HCT116 (cell line): ENCODE measurements around the gene NUAK2. TPM values are rescaled to one million over a fixed set of nuclear protein-coding genes. Genes with fewer than 3 reads are reported as not detected.
A peak's percentile ranks its signal among the peaks of the same experiment; 100 is the strongest.

Source experiments
- ATAC-seq: fragments of 200-7000 bp; cut with Tn5 transposase; 2 replicates; pipeline ENCODE4 v1.9.1; 2020; ENCODE audit warnings: mild to moderate bottlenecking, moderate library complexity
- BruUV-seq: library from RNA; stranded (reverse); fragments of 400-500 nt; replicated peaks from 2 replicates; lab custom pipeline; 2021; lab: Mats Ljungman, UMichigan
- CTCF ChIA-PET: fragments of 300-600 bp; sonication (Branson Sonifier 250); formaldehyde crosslinking; loops from one replicate; lab custom pipeline; 2021; ENCODE audit warnings: antibody characterized with exemption; lab: Charles Lee
- POLR2A ChIA-PET: fragments of 300-600, 350-600 bp; sonication (Branson Sonifier 250); formaldehyde crosslinking; loops from one replicate; lab custom pipeline; 2021; ENCODE audit warnings: antibody characterized with exemption; lab: Charles Lee
- RAD21 ChIA-PET, 2 experiments: fragments of 300-600 bp; sonication (Branson Sonifier 250); formaldehyde crosslinking; loops; one replicate each; lab custom pipeline; 2023; ENCODE audit warnings: low total read pairs in 2 of 2; ENCODE audit not compliant: uncharacterized antibody in 2 of 2, unreplicated experiment in 2 of 2, low non-redundant PET in 1 of 2; lab: Charles Lee
- DNase-seq: peaks from one replicate; pipeline ENCODE4 v3.0.0-alpha.2; 2010; ENCODE audit warnings: low read depth, low spot score
- H2AFZ ChIP-seq: fragments of 200-600 bp; shearing (Covaris generic), sonication (generic); 2 replicates; pipeline ENCODE4 v1.6.1; 2017; ENCODE audit warnings: low read depth, mixed run types, mixed read lengths, antibody characterized with exemption, low read length; ENCODE audit not compliant: poor library complexity, severe bottlenecking
- H3K27ac ChIP-seq: 2 replicates; pipeline ENCODE4 v1.5.1; 2012; ENCODE audit warnings: low read depth, low read length
- H3K27me3 ChIP-seq: fragments of 200-600 bp; sonication (generic); 2 replicates; pipeline ENCODE4 v1.6.1; 2016; ENCODE audit warnings: mixed run types, low read length, mixed read lengths; ENCODE audit not compliant: insufficient read depth
- H3K36me3 ChIP-seq, 2 experiments: fragments of 200-500 bp in 1 of 2; fragments of 200-600 bp in 1 of 2; sonication (Bioruptor generic) in 1 of 2; sonication (generic) in 1 of 2; 2 replicates each; pipeline versions ENCODE4 v1.5.1 to v1.6.1; 2014 to 2016; ENCODE audit warnings: low read length in 2 of 2, inconsistent platforms in 1 of 2, mixed read lengths in 1 of 2, mixed run types in 1 of 2; ENCODE audit not compliant: insufficient read depth in 2 of 2, control insufficient read depth in 1 of 2
- H3K4me1 ChIP-seq, 2 experiments: fragments of 200-600 bp in 1 of 2; sonication (generic) in 1 of 2; 2 replicates each; pipeline versions ENCODE4 v1.5.1 to v1.6.1; 2012 to 2017; ENCODE audit warnings: low read length in 2 of 2, inconsistent platforms in 1 of 2, mild to moderate bottlenecking in 1 of 2, mixed read lengths in 1 of 2, mixed run types in 1 of 2, moderate library complexity in 1 of 2; ENCODE audit not compliant: insufficient read depth in 2 of 2, control insufficient read depth in 1 of 2
- H3K4me2 ChIP-seq: fragments of 200-600 bp; sonication (generic); 2 replicates; pipeline ENCODE4 v1.6.1; 2017; ENCODE audit warnings: mixed run types, low read length, mixed read lengths
- H3K4me3 ChIP-seq, 2 experiments: fragments of 200-600 bp in 1 of 2; sonication (generic) in 1 of 2; replicated peaks in 1 of 2; 2 replicates each; pipeline ENCODE4 v1.5.1; 2011 to 2016; ENCODE audit warnings: low read length in 2 of 2, control low read depth in 1 of 2, low read depth in 1 of 2, mild to moderate bottlenecking in 1 of 2, mixed read lengths in 1 of 2, mixed run types in 1 of 2
- H3K79me2 ChIP-seq: fragments of 200-600 bp; sonication (generic); 2 replicates; pipeline ENCODE4 v1.6.1; 2017; ENCODE audit warnings: mild to moderate bottlenecking, mixed run types, low read length, moderate library complexity, mixed read lengths; ENCODE audit not compliant: insufficient read depth
- H3K9ac ChIP-seq: fragments of 200-600 bp; sonication (generic); 2 replicates; pipeline ENCODE4 v1.6.1; 2016; ENCODE audit warnings: low read length, mixed read lengths
- H3K9me2 ChIP-seq: fragments of 200-600 bp; sonication (generic), shearing (Covaris generic); 2 replicates; pipeline ENCODE4 v1.6.1; 2017; ENCODE audit warnings: mixed run types, mild to moderate bottlenecking, moderate library complexity; ENCODE audit not compliant: insufficient read depth
- H3K9me3 ChIP-seq, 2 experiments: fragments of 200-500 bp in 1 of 2; fragments of 200-600 bp in 1 of 2; sonication (Bioruptor generic) in 1 of 2; sonication (generic) in 1 of 2; 2 replicates each; pipeline ENCODE4 v1.6.1; 2014 to 2017; ENCODE audit warnings: low read length in 2 of 2, mixed read lengths in 2 of 2, inconsistent platforms in 1 of 2, low read depth in 1 of 2, mild to moderate bottlenecking in 1 of 2, mixed run types in 1 of 2, moderate library complexity in 1 of 2; ENCODE audit not compliant: control insufficient read depth in 1 of 2, insufficient read depth in 1 of 2
- H4K20me1 ChIP-seq: fragments of 200-600 bp; sonication (generic), shearing (Covaris generic); 2 replicates; pipeline ENCODE4 v1.6.1; 2017; ENCODE audit warnings: mixed run types, mild to moderate bottlenecking, moderate library complexity; ENCODE audit not compliant: insufficient read depth
- ATF3 ChIP-seq: IDR thresholded peaks from 2 replicates; pipeline ENCODE4 v1.6.1; 2012
- CBX3 ChIP-seq: IDR thresholded peaks from 2 replicates; pipeline ENCODE4 v1.6.1; 2012; ENCODE audit warnings: low read depth
- CEBPB ChIP-seq: IDR thresholded peaks from 2 replicates; pipeline ENCODE4 v1.6.1; 2012; ENCODE audit warnings: low read depth
- CTCF ChIP-seq, 3 experiments: fragments of 200-600 bp in 1 of 3; sonication (generic) in 1 of 3; IDR thresholded peaks in 2 of 3; conservative IDR thresholded peaks in 1 of 3; 2 replicates each; pipeline ENCODE4 v1.5.1; 2012 to 2017; ENCODE audit warnings: low read depth in 2 of 3, low read length in 2 of 3, antibody characterized with exemption in 1 of 3, borderline replicate concordance in 1 of 3, control low read depth in 1 of 3, mild to moderate bottlenecking in 1 of 3, mixed read lengths in 1 of 3, mixed run types in 1 of 3, moderate library complexity in 1 of 3; ENCODE audit not compliant: insufficient read depth in 1 of 3
- ELF1 ChIP-seq: IDR thresholded peaks from 2 replicates; pipeline ENCODE4 v1.6.1; 2012; ENCODE audit warnings: low read depth, borderline replicate concordance
- FOSL1 ChIP-seq: IDR thresholded peaks from 2 replicates; pipeline ENCODE4 v1.6.1; 2012; ENCODE audit warnings: low read depth
- JUND ChIP-seq: IDR thresholded peaks from 2 replicates; pipeline ENCODE4 v1.6.1; 2012
- POLR2AphosphoS5 ChIP-seq: IDR thresholded peaks from 2 replicates; pipeline ENCODE4 v1.6.1; 2011; ENCODE audit warnings: mild to moderate bottlenecking, low read depth, low read length, moderate library complexity
- REST ChIP-seq: IDR thresholded peaks from 2 replicates; pipeline ENCODE4 v1.6.1; 2012; ENCODE audit warnings: low read depth
- SRF ChIP-seq: IDR thresholded peaks from 2 replicates; pipeline ENCODE4 v1.6.1; 2012; ENCODE audit warnings: low read depth
- TCF7L2 ChIP-seq: IDR thresholded peaks from 2 replicates; pipeline ENCODE4 v1.7.0; 2011; ENCODE audit warnings: borderline replicate concordance, inconsistent platforms; ENCODE audit not compliant: insufficient read depth, insufficient read length; ENCODE audit errors: extremely low read depth
- intact Hi-C: fragments of 100-400 bp; cut with micrococcal nuclease; formaldehyde crosslinking; loops from 2 replicates; pipeline ENCODE4 v1.10.0; 2022
- total RNA-seq: library from RNA; stranded (reverse); gene quantifications from one replicate; pipeline ENCODE4 v1.2.1, GENCODE V29; 2021; ENCODE audit not compliant: unreplicated experiment

The NUAK2 gene
- total RNA-seq, 1 experiment from 2014 or later, result 3.0 TPM

- intact Hi-C loops, result no loop called here
- Histone ChIP-seq H3K36me3 (0 out of 4 replicates have a peak, but pooled peaks cover 2 to 4% of the 10 kb centered on the region in 2 experiments), H3K27me3 (no peaks in the 10 kb centered on the region), H3K4me1 (peaks cover 52 to 80% of the 10 kb centered on the region in 2 experiments), H2AFZ (no peak overlapping the region), H3K27ac (no peak overlapping the region; the same call in 1 of the 2 replicates), H3K4me3 (no peak overlapping the region), H3K9ac (peak overlapping the region; percentile 33; the same call in 1 of the 2 replicates), H3K9me2 (no peaks in the 10 kb centered on the region), H3K9me3 (no peaks in the 10 kb centered on the region), H3K79me2 (no peaks in the 10 kb centered on the region), H4K20me1 (no peaks in the 10 kb centered on the region), H3K4me2 (peak overlapping the region; percentile 87; the same call in 1 of the 2 replicates)
- no peak for ATAC-seq
- ChIA-PET CTCF (interaction anchor here (1.2 to 1.8 kb wide), 2 partner anchors 27 to 35 kb away, joined by 4 to 6 read pairs; no protein-coding TSS in a partner anchor), POLR2A (no interaction called here), RAD21 (interaction anchor here in 1 of 2 experiments (1.9 kb wide), 1 partner anchor 18 kb away, joined by 7 read pairs; no protein-coding TSS in a partner anchor)
- TF ChIP-seq ATF3, result no peak
- TF ChIP-seq CBX3, result no peak
- TF ChIP-seq SRF, result no peak
- no peak for TF ChIP-seq JUND
- no peak for TF ChIP-seq FOSL1
- TF ChIP-seq ELF1, result no peak
- no TSS peak for BruUV-seq
- DNase-seq, result no peak
Measured at GRCh38 chr1:205300149-205300548, 21.4 kb downstream of the NUAK2 start.

DNA sequence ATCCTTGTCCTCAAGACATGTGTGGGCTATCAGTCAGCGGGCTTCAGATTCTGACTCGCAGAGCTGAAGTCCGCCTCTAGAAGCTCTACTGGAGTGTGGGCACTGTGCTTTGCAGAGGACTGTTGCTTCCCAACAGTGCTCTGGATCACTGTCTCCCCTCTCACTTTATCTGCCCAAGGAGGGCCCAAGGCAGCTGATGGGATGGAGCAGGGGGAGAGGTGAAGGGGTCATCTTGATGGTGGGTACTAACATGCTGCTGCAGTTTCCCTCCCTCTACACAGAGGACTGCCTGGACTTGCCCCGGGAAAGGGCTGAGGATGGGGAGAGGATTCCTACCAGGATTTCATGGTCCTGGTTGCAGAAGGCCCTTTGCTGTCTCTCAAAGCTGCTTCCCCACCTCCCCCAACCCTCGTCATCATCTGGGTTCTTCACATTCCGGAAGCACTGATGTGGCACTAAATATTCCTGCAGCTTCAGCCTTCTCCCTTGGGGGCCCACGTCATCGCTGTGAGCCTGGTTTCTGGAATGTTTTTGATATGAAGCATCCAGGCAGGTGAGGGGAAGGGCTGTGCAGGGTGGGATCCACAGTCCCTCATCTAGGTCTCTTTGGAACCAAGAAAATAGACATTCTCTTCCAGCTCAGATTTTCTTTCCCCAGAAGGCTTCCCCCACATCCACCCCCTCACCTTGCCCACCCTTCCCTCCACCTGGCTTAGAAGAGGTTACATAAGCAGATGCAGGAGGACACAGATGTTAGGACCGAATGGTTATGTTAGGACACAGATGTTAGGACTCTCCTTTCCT lies 23.2 kb downstream of the NUAK2 start:
- peak; percentile 89 for DNase-seq
- H3K79me2 ChIP-seq, result no peaks in the 10 kb centered on the region
- no peak overlapping the region for H2AFZ ChIP-seq
- H3K9ac ChIP-seq, result peak overlapping the region; percentile 54
- no peaks in the 10 kb centered on the region for H3K9me3 ChIP-seq
- H3K27ac ChIP-seq, result peak overlapping the region; percentile 78
- ChIA-PET CTCF (interaction anchor here (1.2 to 1.4 kb wide), 3 partner anchors 19 to 27 kb away, joined by 4 to 6 read pairs (median 5); no protein-coding TSS in a partner anchor), POLR2A (interaction anchor here (0.9 to 1.5 kb wide), 3 partner anchors 14 to 28 kb away, joined by 3 read pairs; no protein-coding TSS in a partner anchor), RAD21 (interaction anchor here in 1 of 2 experiments (1.2 kb wide), 1 partner anchor 19 kb away, joined by 3 read pairs; no protein-coding TSS in a partner anchor)
- TSS peak; percentile 84 for BruUV-seq
- intact Hi-C loops, result no loop called here
- peak overlapping the region; percentile 19 to 43 for H3K4me3 ChIP-seq
- peaks cover 69 to 91% of the 10 kb centered on the region in 2 experiments for H3K4me1 ChIP-seq
- H3K4me2 ChIP-seq, result peak overlapping the region; percentile 80
- H4K20me1 ChIP-seq, result no peaks in the 10 kb centered on the region
- H3K9me2 ChIP-seq, result no peaks in the 10 kb centered on the region
- no peaks in the 10 kb centered on the region for H3K36me3 ChIP-seq
- H3K27me3 ChIP-seq, result no peaks in the 10 kb centered on the region
- ATAC-seq, result peak; percentile 72
- TF ChIP-seq ELF1 (no peak; the same call in 1 of the 2 replicates), CEBPB (peak; percentile 28; the same call in 1 of the 2 replicates), TCF7L2 (peak; percentile 21), POLR2AphosphoS5 (0 out of 2 replicates have a peak, but pooled peaks have one; percentile 13), FOSL1 (peak; percentile 71), REST (no peak), JUND (peak; percentile 79), CTCF (IDR thresholded peaks at IDR 0.05 in 2 of 3, conservative IDR thresholded peaks at IDR 0.05 in 1 of 3; ENCODE audit: borderline replicate concordance in 1 of 3, insufficient read depth in 1 of 3, low read depth in 2 of 3, low read length in 2 of 3) (no peak)
